Hepatocyte (in vitro differentiated cells): ENCODE measurements around the gene WBP4.

ENCODE experiments used
- CTCF ChIP-seq: fragments of 200-600 bp; sonication (generic); IDR thresholded peaks from 2 replicates; pipeline ENCODE4 v1.5.1; 2016; ENCODE audit warnings: antibody characterized with exemption, mild to moderate bottlenecking; ENCODE audit not compliant: poor library complexity
- EZH2 ChIP-seq: fragments of 200-600 bp; sonication (generic); IDR thresholded peaks from 2 replicates; pipeline ENCODE4 v1.6.1; 2016; ENCODE audit warnings: antibody characterized with exemption, mild to moderate bottlenecking, borderline replicate concordance
- EZH2phosphoT487 ChIP-seq: fragments of 200-600 bp; sonication (generic); IDR thresholded peaks from one replicate; pipeline ENCODE4 v1.6.1; 2018; ENCODE audit warnings: antibody characterized with exemption, mild to moderate bottlenecking, low read depth, moderate library complexity; ENCODE audit not compliant: unreplicated experiment, severe bottlenecking

GRCh38 chr13:41107104-41107571 lies 45.8 kb downstream of the WBP4 start:
- TF ChIP-seq EZH2 (no peak), CTCF (no peak), EZH2phosphoT487 (no peak)
